MM.1S (cell line): ENCODE data around the gene ABCC3.

Experiments
- DNase-seq: peaks from one replicate; pipeline ENCODE4 v3.0.0-alpha.2; 2015
- H2AFZ ChIP-seq: fragments of 300-600 bp; sonication (generic); 2 replicates; pipeline ENCODE4 v1.6.0; 2016; ENCODE audit warnings: antibody characterized with exemption, low read length
- H3F3A ChIP-seq: fragments of 300-600 bp; sonication (generic); 2 replicates; pipeline ENCODE4 v1.6.1; 2016; ENCODE audit warnings: mild to moderate bottlenecking, antibody characterized with exemption, low read length, moderate library complexity, mixed read lengths; ENCODE audit not compliant: insufficient read depth
- H3K27ac ChIP-seq: fragments of 300-600 bp; sonication (generic); 2 replicates; pipeline ENCODE4 v1.5.1; 2016; ENCODE audit warnings: mild to moderate bottlenecking, low read length
- H3K27me3 ChIP-seq: fragments of 300-600 bp; sonication (generic); replicated peaks from 2 replicates; pipeline ENCODE4 v1.6.0; 2016; ENCODE audit warnings: low read length; ENCODE audit not compliant: insufficient read depth
- H3K36me3 ChIP-seq: fragments of 300-600 bp; sonication (generic); replicated peaks from 2 replicates; pipeline ENCODE4 v1.6.1; 2016; ENCODE audit warnings: mild to moderate bottlenecking, low read length, mixed read lengths; ENCODE audit not compliant: insufficient read depth
- H3K4me1 ChIP-seq: fragments of 300-600 bp; sonication (generic); 2 replicates; pipeline ENCODE4 v1.6.1; 2016; ENCODE audit warnings: low read length, mixed read lengths
- H3K4me2 ChIP-seq: fragments of 300-600 bp; sonication (generic); 2 replicates; pipeline ENCODE4 v1.6.0; 2016; ENCODE audit warnings: low read depth, low read length
- H3K4me3 ChIP-seq: fragments of 300-600 bp; sonication (generic); 2 replicates; pipeline ENCODE4 v1.5.1; 2016; ENCODE audit warnings: low read length, mixed read lengths
- H3K79me2 ChIP-seq: fragments of 300-600 bp; sonication (generic); 2 replicates; pipeline ENCODE4 v1.6.1; 2016; ENCODE audit warnings: mixed run types, low read length, mixed read lengths
- H3K9ac ChIP-seq: fragments of 300-600 bp; sonication (generic); 2 replicates; pipeline ENCODE4 v1.6.1; 2016; ENCODE audit warnings: low read length, mixed read lengths
- H3K9me2 ChIP-seq: fragments of 300-600 bp; sonication (generic); replicated peaks from 2 replicates; pipeline ENCODE4 v1.6.1; 2016; ENCODE audit warnings: mild to moderate bottlenecking, low read length, mixed read lengths; ENCODE audit not compliant: insufficient read depth
- H3K9me3 ChIP-seq: fragments of 300-600 bp; sonication (generic); replicated peaks from 2 replicates; pipeline ENCODE4 v1.6.1; 2016; ENCODE audit warnings: mild to moderate bottlenecking, low read length, mixed read lengths; ENCODE audit not compliant: insufficient read depth
- H4K20me1 ChIP-seq: fragments of 300-600 bp; sonication (generic); 2 replicates; pipeline ENCODE4 v1.6.1; 2016; ENCODE audit warnings: mild to moderate bottlenecking, low read length, moderate library complexity, mixed read lengths; ENCODE audit not compliant: insufficient read depth
- CTCF ChIP-seq: fragments of 300-600 bp; sonication (generic); IDR thresholded peaks from 2 replicates; pipeline ENCODE4 v1.5.1; 2016; ENCODE audit warnings: antibody characterized with exemption, low read length, mixed read lengths
- EZH2 ChIP-seq: fragments of 300-600 bp; sonication (generic); optimal IDR thresholded peaks from 2 replicates; pipeline ENCODE3; 2017; ENCODE audit warnings: low read depth, mild to moderate bottlenecking, antibody characterized with exemption, low read length, mixed read lengths
- EZH2phosphoT487 ChIP-seq: fragments of 300-600 bp; sonication (generic); IDR thresholded peaks from 2 replicates; pipeline ENCODE4 v1.6.1; 2018; ENCODE audit warnings: antibody characterized with exemption, low read length

ABCC3 gene

DNA sequence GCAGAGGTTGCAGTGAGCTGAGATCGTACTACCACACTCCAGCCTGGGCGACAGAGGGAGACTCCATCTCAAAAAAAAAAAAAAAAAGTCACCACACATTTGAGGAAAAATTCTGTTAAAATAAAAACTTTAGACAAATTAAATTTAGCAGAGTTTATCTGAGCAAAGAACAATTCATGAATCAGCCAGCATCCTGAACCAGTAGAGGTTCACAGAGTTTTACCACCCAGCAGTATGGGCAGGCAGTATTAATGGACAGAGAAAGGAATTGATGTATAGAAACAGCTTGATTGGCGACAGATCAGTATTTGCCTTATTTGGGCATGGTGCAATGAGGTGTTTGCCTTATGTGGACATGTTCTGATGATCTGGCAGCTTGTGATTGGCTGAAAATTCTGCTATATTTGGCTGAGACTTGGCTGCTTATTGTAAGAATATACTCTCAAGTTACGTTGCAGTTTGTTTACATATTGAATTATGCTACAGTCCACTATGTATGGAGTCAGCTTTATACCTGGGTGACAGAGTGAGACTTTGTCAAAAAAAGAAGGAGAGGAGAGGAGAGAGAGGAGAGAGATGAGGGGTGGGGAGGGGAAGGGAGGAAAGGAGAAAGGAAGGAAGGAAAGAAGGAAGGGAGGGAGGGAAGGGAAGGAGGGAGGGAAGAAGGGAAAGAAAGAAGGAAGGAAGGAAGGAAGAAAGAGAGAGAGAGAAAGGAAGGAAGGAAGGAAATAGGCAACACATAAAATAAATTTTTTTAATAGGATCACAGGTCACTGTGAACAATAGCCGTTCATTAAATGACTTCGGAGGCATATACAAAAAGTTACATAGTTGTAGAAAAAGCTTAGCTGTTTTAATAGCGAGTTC, 14.6 kb downstream of the ABCC3 start:
- Histone ChIP-seq H2AFZ (no peak overlapping the region), H3K4me1 (no peaks in the 10 kb centered on the region), H3K36me3 (no peaks in the 10 kb centered on the region)

GRCh38 chr17:50651661-50652060, 17.0 kb downstream of the ABCC3 start:
- Histone ChIP-seq H3K79me2 (no peaks in the 10 kb centered on the region), H3F3A (no peaks in the 10 kb centered on the region), H3K27me3 (no peaks in the 10 kb centered on the region), H3K36me3 (no peaks in the 10 kb centered on the region), H3K4me1 (no peaks in the 10 kb centered on the region), H2AFZ (no peak overlapping the region), H4K20me1 (no peaks in the 10 kb centered on the region), H3K9ac (no peak overlapping the region), H3K9me3 (no peaks in the 10 kb centered on the region), H3K4me3 (no peak overlapping the region), H3K27ac (no peak overlapping the region), H3K9me2 (no peaks in the 10 kb centered on the region), H3K4me2 (no peak overlapping the region)
- no peak for DNase-seq
- no peak for TF ChIP-seq CTCF
- TF ChIP-seq EZH2: no peak
- TF ChIP-seq EZH2phosphoT487: no peak

More for the DNA sequence above, 14.6 kb downstream of the ABCC3 start:
- no peak overlapping the region for H3K9ac ChIP-seq
- no peaks in the 10 kb centered on the region for H3K9me3 ChIP-seq
- H3K27ac ChIP-seq: no peak overlapping the region
- no peaks in the 10 kb centered on the region for H3F3A ChIP-seq
- DNase-seq: no peak
- no peaks in the 10 kb centered on the region for H3K27me3 ChIP-seq
- no peaks in the 10 kb centered on the region for H3K79me2 ChIP-seq
- H3K9me2 ChIP-seq: no peaks in the 10 kb centered on the region
- TF ChIP-seq CTCF: no peak
- no peak for TF ChIP-seq EZH2
- TF ChIP-seq EZH2phosphoT487: no peak
- no peak overlapping the region for H3K4me2 ChIP-seq
- H3K4me3 ChIP-seq: no peak overlapping the region
- no peaks in the 10 kb centered on the region for H4K20me1 ChIP-seq

- no peaks in the 10 kb centered on the region for H3K36me3 ChIP-seq
- no peaks in the 10 kb centered on the region for H4K20me1 ChIP-seq
- no peaks in the 10 kb centered on the region for H3K27me3 ChIP-seq
- no peak overlapping the region for H3K9ac ChIP-seq
- no peaks in the 10 kb centered on the region for H3K79me2 ChIP-seq
- no peak for TF ChIP-seq EZH2phosphoT487
- TF ChIP-seq CTCF: no peak
- no peak for TF ChIP-seq EZH2
- no peaks in the 10 kb centered on the region for H3K9me3 ChIP-seq
- no peak overlapping the region for H3K4me2 ChIP-seq
- peak; percentile 10 for DNase-seq
- no peaks in the 10 kb centered on the region for H3K4me1 ChIP-seq
- no peak overlapping the region for H3K4me3 ChIP-seq
- no peaks in the 10 kb centered on the region for H3K9me2 ChIP-seq
- no peak overlapping the region for H3K27ac ChIP-seq
- no peaks in the 10 kb centered on the region for H3F3A ChIP-seq
- H2AFZ ChIP-seq: no peak overlapping the region
Observed at GRCh38 chr17:50653738-50654137, 19.1 kb downstream of the ABCC3 start.
